Upper lobe of left lung (tissue), 6 donors: ENCODE results near the gene MBOAT7. TPM values are rescaled to one million over a fixed set of nuclear protein-coding genes. Genes with fewer than 3 reads are reported as not detected.

Source experiments
- ATAC-seq, 2 donors: fragments of 200-7000 bp; cut with Tn5 transposase; one replicate each; pipeline ENCODE4 v1.9.1; 2022; ENCODE audit warnings: mild to moderate bottlenecking in 2 of 2, moderate library complexity in 2 of 2; ENCODE audit not compliant: low FRiP score in 2 of 2
- DNase-seq, 2 donors: peaks; one replicate each; pipeline ENCODE4 v3.0.0-alpha.2; 2019 to 2020
- H3K27ac ChIP-seq, 4 donors: fragments of 200-600 bp; sonication (generic); one replicate each; pipeline ENCODE4 v1.5.1; 2016 to 2019
- H3K27me3 ChIP-seq, 4 donors: fragments of 200-600 bp; sonication (generic); one replicate each; pipeline ENCODE4 v1.5.1; 2017 to 2019
- H3K36me3 ChIP-seq, 4 donors: fragments of 200-600 bp; sonication (generic); one replicate each; pipeline ENCODE4 v1.5.1; 2016 to 2019
- H3K4me1 ChIP-seq, 4 donors: fragments of 200-600 bp; sonication (generic); one replicate each; pipeline ENCODE4 v1.5.1; 2018 to 2019
- H3K4me3 ChIP-seq, 4 donors: fragments of 200-600 bp; sonication (generic); one replicate each; pipeline ENCODE4 v1.5.1; 2017 to 2019; ENCODE audit warnings: mild to moderate bottlenecking in 2 of 4, moderate library complexity in 1 of 4
- H3K9me3 ChIP-seq, 4 donors: fragments of 200-600 bp; sonication (generic); one replicate each; pipeline ENCODE4 v1.5.1; 2018 to 2019
- EP300 ChIP-seq, 4 donors: sonication (generic); formaldehyde crosslinking; IDR thresholded peaks; one replicate each; pipeline ENCODE4 v1.5.1; 2017; ENCODE audit warnings: antibody characterized with exemption in 4 of 4, control low read depth in 2 of 4
- POLR2A ChIP-seq, 4 donors: fragments of 450-650 bp; IDR thresholded peaks; one replicate each; pipeline ENCODE4 v1.5.1; 2016 to 2017; ENCODE audit warnings: antibody characterized with exemption in 4 of 4, mild to moderate bottlenecking in 2 of 4
- POLR2AphosphoS5 ChIP-seq, 2 donors: sonication (generic); formaldehyde crosslinking; IDR thresholded peaks; one replicate each; pipeline ENCODE4 v1.5.1; 2017; ENCODE audit warnings: antibody characterized with exemption in 2 of 2
- WGBS, 2 donors: methylation state at CpG; one replicate each; pipeline ENCODE4 v1.1.5; 2017 to 2018; 5-methylcytosine and 5-hydroxymethylcytosine counted together
- total RNA-seq, 6 donors: library from RNA; depleted of rRNA in 4 of 6; stranded (reverse); fragments of >200 nt in 4 of 6; gene quantifications; one replicate each; pipeline versions ENCODE4 v1.1.0 to v1.2.1, GENCODE V29; 2016 to 2021
- TF ChIP-seq, protein P1 (sequence below), 6 experiments: fragments of 450-650 bp in 4 of 6; fragments of 200-600 bp in 2 of 6; sonication (generic) in 2 of 6; IDR thresholded peaks; one replicate each; pipeline ENCODE4 v1.5.1; 2016 to 2019; ENCODE audit warnings: antibody characterized with exemption in 6 of 6
- donor health status: DM: no; HTN: no; CAD: no; lungs with moderate emphysema.
- donor health status: DM: no; HTN: yes; CAD: no; lungs with severe emphysema.

The MBOAT7 gene
- total RNA-seq, 6 donors from 2014 or later, result 43.7 to 121 (median 75.4) TPM

- Histone ChIP-seq H3K9me3 (no peaks in the 10 kb centered on the region), H3K4me3 (peak within 1 kb of the TSS; percentile 92 to 100 (median 94)), H3K4me1 (peaks cover 32 to 44% (median 38%) of the 10 kb centered on the region in 4 donors), H3K36me3 (peaks cover 4 to 19% (median 9%) of the 10 kb centered on the region in 4 donors), H3K27ac (peak within 1 kb of the TSS; percentile 93 to 99 (median 96)), H3K27me3 (no peaks in the 10 kb centered on the region)
- peak in 1 of 2 donors; percentile 89 for DNase-seq
- TF ChIP-seq POLR2AphosphoS5 (IDR thresholded peaks at IDR 0.05), result peak; percentile 79 to 91
- TF ChIP-seq, protein P1, sequence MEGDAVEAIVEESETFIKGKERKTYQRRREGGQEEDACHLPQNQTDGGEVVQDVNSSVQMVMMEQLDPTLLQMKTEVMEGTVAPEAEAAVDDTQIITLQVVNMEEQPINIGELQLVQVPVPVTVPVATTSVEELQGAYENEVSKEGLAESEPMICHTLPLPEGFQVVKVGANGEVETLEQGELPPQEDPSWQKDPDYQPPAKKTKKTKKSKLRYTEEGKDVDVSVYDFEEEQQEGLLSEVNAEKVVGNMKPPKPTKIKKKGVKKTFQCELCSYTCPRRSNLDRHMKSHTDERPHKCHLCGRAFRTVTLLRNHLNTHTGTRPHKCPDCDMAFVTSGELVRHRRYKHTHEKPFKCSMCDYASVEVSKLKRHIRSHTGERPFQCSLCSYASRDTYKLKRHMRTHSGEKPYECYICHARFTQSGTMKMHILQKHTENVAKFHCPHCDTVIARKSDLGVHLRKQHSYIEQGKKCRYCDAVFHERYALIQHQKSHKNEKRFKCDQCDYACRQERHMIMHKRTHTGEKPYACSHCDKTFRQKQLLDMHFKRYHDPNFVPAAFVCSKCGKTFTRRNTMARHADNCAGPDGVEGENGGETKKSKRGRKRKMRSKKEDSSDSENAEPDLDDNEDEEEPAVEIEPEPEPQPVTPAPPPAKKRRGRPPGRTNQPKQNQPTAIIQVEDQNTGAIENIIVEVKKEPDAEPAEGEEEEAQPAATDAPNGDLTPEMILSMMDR (IDR thresholded peaks at IDR 0.05), result no peak
- peak in 3 of 4 donors; percentile 17 to 90 (median 78) for TF ChIP-seq POLR2A (IDR thresholded peaks at IDR 0.05)
- no peak for TF ChIP-seq EP300 (IDR thresholded peaks at IDR 0.05)
- ATAC-seq, result no peak
- WGBS, 2 donors, result 1% methylated on average over 29 of the region's 103 CpGs; no CpG with 5 or more reads in 1 of the 2 donors
Observed at GRCh38 chr19:54137699-54138488, 51.5 kb downstream of the MBOAT7 start, which contains the start of gene CNOT3. Gene CNOT3 (plus strand): TSS chr19:54137762. CDS start chr19:54142979, 5,217 bp downstream.

GRCh38 chr19:54136864-54137698 lies 52.3 kb downstream of the MBOAT7 start:
- Histone ChIP-seq H3K9me3 (no peaks in the 10 kb centered on the region), H3K27me3 (no peaks in the 10 kb centered on the region), H3K4me3 (peak overlapping the region; percentile 18 to 97 (median 92)), H3K27ac (peak overlapping the region; percentile 93 to 99 (median 96)), H3K4me1 (peaks cover 32 to 44% (median 38%) of the 10 kb centered on the region in 4 donors), H3K36me3 (peaks cover 0 to 16% (median 3%) of the 10 kb centered on the region in 4 donors)
- 1% methylated on average over 28 to 44 of the region's 46 CpGs for WGBS, 2 donors
- peak; percentile 95 to 98 for ATAC-seq
- peak; percentile 97 to 100 for DNase-seq
- TF ChIP-seq POLR2A (IDR thresholded peaks at IDR 0.05) (peak in 1 of 4 donors; percentile 71), POLR2AphosphoS5 (IDR thresholded peaks at IDR 0.05) (peak in 1 of 2 donors; percentile 69)
- TF ChIP-seq, protein P1 (IDR thresholded peaks at IDR 0.05), result no peak

- 2 to 6% methylated on average over 29 to 30 of the region's 30 CpGs for WGBS, 2 donors
- no peak for DNase-seq
- peak overlapping the region; percentile 18 to 58 (median 52) for H3K4me3 ChIP-seq
- H3K27ac ChIP-seq, result peak overlapping the region in 3 of 4 donors; percentile 50 to 68 (median 56)
- no peak for TF ChIP-seq EP300 (IDR thresholded peaks at IDR 0.05)
- TF ChIP-seq POLR2A (IDR thresholded peaks at IDR 0.05), result no peak
- no peak for TF ChIP-seq POLR2AphosphoS5 (IDR thresholded peaks at IDR 0.05)
- TF ChIP-seq, protein P1 (IDR thresholded peaks at IDR 0.05), result no peak
- H3K27me3 ChIP-seq, result no peaks in the 10 kb centered on the region
- H3K9me3 ChIP-seq, result no peaks in the 10 kb centered on the region
- peaks cover 32 to 43% (median 38%) of the 10 kb centered on the region in 4 donors for H3K4me1 ChIP-seq
- H3K36me3 ChIP-seq, result peaks cover 0 to 18% (median 8%) of the 10 kb centered on the region in 4 donors
- no peak for ATAC-seq
Observed at GRCh38 chr19:54136086-54136863, 53.1 kb downstream of the MBOAT7 start.

DNA sequence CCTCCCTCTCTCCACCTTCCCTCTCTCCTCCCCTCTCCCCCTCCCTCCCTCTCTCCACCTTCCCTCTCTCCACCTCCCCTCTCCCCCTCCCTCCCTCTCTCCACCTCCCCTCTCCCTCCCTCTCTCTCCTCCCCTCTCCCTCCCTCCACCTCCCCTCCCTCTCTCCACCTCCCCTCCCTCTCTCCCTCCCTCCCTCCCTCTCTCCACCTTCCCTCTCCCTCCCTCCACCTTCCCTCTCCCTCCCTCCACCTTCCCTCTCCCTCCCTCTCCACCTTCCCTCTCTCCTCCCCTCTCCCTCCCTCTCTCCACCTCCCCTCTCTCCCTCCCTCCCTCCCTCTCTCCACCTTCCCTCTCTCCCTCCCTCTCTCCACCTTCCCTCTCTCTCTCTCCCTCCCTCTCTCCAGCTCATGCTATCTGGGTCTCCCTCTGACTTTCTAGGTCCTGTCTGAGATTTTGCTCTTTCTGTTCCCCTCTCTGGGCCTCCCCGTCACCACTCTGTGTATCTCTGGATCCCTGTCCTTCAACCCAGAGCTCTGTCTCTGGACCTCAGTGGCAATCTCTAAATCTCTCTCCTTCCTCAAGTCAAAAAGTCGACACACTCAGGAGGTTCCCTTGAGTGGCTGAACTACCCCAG lies 55.3 kb downstream of the MBOAT7 start:
- no peak overlapping the region for H3K27ac ChIP-seq
- H3K4me3 ChIP-seq, result no peak overlapping the region
- DNase-seq, result no peak
- H3K4me1 ChIP-seq, result peaks cover 16 to 21% (median 19%) of the 10 kb centered on the region in 4 donors
- no peak for ATAC-seq
- H3K27me3 ChIP-seq, result no peaks in the 10 kb centered on the region
- WGBS, 2 donors, result 59 to 76% methylated on average over 2 of the region's 2 CpGs
- no peaks in the 10 kb centered on the region for H3K9me3 ChIP-seq
- H3K36me3 ChIP-seq, result peaks cover 6 to 32% (median 24%) of the 10 kb centered on the region in 4 donors
- TF ChIP-seq POLR2A (IDR thresholded peaks at IDR 0.05) (no peak), EP300 (IDR thresholded peaks at IDR 0.05) (no peak)
- TF ChIP-seq, protein P1 (IDR thresholded peaks at IDR 0.05), result no peak
